GM19397 (cell line): Measurements from ENCODE around the gene COL8A1.
"Not testable (repeated sequence)": the region's sequence is repeated elsewhere in the genome, so short reads cannot be mapped to it uniquely, and the experiment has no call there.

ENCODE experiments used
- ATAC-seq: cut with Tn5 transposase; IDR thresholded peaks from one replicate; pipeline ENCODE4 v1.9.1; 2021; ENCODE audit warnings: mild to moderate bottlenecking, moderate library complexity; ENCODE audit not compliant: unreplicated experiment

The COL8A1 gene

DNA sequence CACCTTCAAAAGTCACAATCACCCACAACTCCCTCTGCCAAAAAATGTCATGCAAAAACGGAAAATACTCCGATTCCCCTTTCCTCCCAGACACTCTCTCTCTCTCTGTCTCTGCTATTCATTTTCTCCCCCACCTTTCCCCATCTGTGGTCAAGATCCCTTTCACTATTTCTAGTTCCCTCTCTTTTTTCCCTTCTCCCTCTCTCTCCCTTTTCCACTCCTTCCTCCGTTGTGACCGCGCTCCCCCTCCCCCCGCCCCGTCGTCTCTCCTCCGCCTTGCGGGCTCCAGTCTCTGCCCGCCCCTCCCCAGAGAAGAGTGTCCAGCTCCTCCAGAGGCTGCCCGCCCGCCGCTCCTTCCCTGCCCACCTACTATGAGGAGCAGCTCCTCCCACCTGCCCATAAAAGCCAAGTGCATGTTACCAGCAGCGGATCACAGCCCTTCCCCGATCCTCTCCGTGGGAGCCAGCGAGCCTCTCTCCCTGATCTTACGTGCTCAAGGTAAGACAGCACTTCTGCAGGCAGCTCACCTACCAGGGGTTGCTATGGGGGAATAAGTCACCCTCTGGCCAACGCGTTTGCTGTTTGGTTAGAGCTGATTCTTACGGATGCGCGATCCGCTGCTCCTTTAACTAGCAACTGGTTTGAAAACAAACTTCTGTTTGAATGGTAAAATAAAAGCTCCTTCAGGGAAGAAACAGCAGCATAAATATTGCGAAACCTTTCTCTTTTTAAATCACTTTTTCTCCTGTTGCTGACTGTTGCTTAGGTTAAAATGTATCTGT is at the start of gene COL8A1:
Gene COL8A1, plus strand, starts transcription at position 428 of the 782 bp plus-strand sequence. CDS start 152,089 bp downstream, outside the sequence.
- ATAC-seq, result no peak

- ATAC-seq, result not testable (repeated sequence)
Measured at GRCh38 chr3:99589168-99589567, 49.2 kb upstream of the COL8A1 start.

- no peak for ATAC-seq
Measured at GRCh38 chr3:99599894-99600293, 38.5 kb upstream of the COL8A1 start.

GRCh38 chr3:99601515-99601914 is 36.9 kb upstream of the COL8A1 start:
- no peak for ATAC-seq

DNA sequence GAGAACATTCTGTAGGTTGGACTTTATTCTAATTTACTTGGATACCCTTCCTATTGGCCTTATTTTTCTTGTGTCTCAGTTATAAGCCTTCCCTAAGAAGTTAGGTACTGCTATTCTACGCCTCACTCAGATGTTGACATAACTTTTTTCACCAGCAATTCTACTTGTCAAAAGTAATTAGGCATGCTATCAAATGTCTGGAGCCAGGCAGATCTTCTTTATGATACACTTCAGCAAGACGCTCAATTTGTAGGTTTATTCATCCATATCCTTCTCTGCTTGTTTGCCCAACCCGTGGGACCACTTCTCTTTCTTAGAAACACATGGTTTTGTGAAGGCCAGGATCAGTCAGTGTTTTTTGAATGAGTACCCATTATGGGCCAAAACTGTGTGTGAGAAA is 36.2 kb upstream of the COL8A1 start:
- ATAC-seq, result no peak

GRCh38 chr3:99607151-99607550 is 31.2 kb upstream of the COL8A1 start:
- ATAC-seq, result no peak

DNA sequence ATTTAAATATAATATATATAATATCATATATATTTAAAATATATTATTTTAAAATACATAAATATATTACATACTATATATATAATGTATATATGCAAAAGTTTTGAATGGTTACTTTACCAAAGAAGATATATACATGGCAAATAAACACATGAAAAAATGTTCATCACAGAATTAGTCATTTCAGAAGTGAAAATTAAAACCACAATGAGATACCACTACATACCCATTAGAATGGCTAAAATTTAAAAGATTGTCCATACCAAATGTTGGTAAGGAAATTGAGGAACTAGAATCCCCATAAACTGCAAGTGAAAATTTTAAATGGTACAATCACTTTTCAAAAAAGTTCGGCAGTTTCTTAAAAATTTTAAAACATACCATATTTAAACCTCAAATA is 23.6 kb upstream of the COL8A1 start:
- no peak for ATAC-seq

DNA sequence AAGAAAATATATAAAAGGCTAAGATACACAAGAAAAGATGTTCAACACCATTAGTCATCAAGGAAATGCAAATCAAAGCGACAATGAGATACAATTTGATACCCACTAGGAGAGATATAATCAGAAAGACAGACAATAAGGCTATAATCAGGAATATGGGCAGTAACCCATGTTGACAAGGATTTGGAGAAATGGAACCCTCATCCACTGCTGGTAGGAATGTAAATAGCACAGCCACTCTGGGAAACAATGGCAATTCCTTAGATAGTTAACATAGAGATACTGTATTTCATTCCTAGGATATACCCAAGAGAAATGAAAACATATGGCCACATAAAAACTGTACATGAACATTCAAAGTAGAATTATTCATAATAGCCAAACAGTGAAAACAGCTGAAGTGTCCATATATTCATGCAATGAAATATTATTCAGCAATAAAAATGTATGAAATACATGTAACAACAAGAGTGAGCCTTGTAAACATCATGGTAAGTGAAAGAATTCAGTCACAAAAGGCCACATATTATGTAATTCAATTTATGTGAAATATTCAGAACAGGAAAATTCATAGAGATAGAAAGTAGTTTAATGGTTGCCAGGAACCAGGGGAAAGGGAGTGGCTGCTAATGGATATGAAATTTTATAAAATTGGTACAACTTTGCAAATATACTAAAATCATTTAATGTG is 18.2 kb upstream of the COL8A1 start:
- ATAC-seq, result no peak

GRCh38 chr3:99620976-99621375 is 17.4 kb upstream of the COL8A1 start:
- ATAC-seq, result no peak

GRCh38 chr3:99624496-99625236 is 13.7 kb upstream of the COL8A1 start:
- no peak for ATAC-seq

GRCh38 chr3:99625237-99625622 is 13.2 kb upstream of the COL8A1 start:
- no peak for ATAC-seq

GRCh38 chr3:99625643-99626416 is 12.6 kb upstream of the COL8A1 start:
- ATAC-seq, result no peak

- ATAC-seq, result peak; percentile 56
Measured at GRCh38 chr3:99626417-99626788, 12.0 kb upstream of the COL8A1 start.

- ATAC-seq, result no peak
Measured at GRCh38 chr3:99627062-99627826, 11.2 kb upstream of the COL8A1 start.

- ATAC-seq, result no peak
Measured at GRCh38 chr3:99630815-99631214, 7.6 kb upstream of the COL8A1 start.

DNA sequence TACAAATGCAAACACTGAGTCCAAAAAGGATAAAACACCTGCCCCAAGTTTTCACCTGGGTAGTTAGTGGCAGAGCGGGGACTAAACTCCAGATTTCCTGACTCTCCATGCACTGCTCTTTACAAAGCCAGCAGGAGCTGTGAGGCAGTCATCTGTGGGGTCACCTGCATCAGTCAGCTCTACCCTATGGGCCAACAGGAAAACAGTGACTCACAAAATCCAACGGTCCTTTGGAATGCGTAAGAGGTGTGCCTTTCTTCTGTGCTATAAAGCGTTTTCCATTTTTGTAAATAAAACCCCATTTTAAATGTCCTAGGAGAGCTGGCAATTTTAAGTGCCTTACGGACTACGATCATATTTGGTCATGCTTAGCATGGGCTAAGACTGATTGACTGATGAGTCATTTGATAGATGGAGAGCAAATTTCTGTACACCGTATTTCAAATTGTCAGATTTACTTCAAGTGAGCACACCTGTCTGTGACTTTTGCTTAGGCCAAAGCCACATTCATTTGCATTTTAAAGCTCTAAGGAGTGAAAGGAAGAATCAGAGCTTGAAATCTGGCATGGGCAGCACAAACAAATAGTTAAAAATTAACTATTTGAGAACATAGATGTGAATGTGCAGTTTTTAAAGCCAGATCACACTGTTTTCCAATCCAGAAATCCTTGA is 4.4 kb upstream of the COL8A1 start:
- peak; percentile 77 for ATAC-seq

- ATAC-seq, result no peak
Measured at GRCh38 chr3:99634881-99635280, 3.5 kb upstream of the COL8A1 start.

DNA sequence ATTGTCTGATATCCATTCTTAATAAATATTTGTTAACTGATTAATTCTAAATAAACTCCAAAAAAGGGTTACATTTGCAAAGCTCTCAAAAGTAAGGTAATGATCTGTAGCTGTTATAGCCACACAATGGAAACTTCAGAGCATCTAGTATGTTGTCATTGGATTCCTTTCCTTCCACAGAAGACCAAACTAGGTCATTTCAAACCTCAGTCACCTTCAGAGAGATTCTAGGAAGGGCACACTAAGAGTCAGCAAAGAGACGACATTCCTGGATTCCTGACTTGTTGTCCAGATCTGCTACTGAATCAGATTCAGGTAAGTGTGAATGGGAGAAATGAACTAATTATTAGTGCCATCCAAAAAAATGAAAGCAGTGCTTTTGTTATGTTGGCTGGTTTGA is 3.0 kb upstream of the COL8A1 start:
- no peak for ATAC-seq

DNA sequence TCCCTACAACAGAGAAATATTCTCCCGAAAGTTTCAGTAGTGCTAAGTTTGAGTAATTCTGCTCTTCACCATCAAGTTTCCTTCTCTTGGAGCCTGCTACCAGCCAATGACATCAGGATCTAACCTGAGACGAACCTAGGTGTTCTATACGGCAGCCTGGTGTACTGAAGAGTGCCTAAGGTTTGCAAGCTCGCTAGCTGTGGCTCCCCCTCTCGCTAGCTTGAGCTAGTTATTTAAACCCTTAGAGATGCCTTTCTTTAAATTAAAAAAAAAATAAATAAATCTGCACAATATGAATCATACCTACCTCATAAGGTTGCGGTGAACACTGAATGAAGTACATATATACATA is 1.4 kb upstream of the COL8A1 start:
- ATAC-seq, result no peak
